Activated effector memory CD4-positive, alpha-beta T cell treated with Interleukin-2 at 50 U/mL for 16 hours (primary cell): ENCODE data around the gene LRRFIP2.
"Not testable (repeated sequence)": the region's sequence is repeated elsewhere in the genome, so short reads cannot be mapped to it uniquely, and the experiment has no call there.

Source experiments
- DNase-seq: peaks from one replicate; pipeline ENCODE4 v3.0.0-alpha.2; 2020

LRRFIP2 gene

DNA sequence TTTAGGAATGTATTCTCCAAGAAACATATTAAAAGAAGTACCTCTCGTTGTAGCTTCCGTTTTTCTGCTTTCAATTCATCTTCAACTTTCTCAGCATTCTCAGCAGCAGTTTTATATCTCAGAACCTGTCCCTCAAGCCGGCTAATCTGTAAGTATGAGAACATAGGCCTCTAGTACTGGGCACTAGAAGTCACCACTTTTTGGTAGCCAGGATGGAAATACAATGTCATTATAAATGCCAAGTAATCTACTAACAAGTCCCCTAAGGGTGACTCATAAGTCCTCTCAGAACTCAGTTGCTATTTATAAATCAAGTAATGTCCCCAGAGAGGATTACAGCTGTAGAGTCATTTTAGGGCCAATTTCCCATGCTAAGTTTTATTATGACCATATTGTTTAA lies 120.0 kb downstream of the LRRFIP2 start:
- DNase-seq: no peak

DNA sequence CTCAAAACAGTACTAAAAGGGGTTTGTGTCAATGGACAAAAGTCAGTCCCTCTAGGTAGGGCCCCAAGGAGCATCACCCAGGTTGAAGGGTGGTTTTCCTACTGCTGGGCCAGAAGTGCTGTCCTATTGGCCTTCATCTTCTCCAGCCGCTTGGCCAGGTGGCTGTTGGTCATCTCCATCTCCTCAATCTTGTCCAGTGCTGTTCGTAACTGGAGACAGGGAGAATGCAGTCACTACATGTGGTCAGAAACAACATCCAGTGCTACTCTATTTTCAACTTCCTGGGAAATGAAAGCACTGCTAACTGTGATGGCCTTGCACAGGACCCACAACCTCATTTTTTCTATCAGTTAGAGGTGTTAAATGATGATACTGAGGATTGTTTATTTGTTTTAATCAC lies 120.6 kb downstream of the LRRFIP2 start:
- no peak for DNase-seq

DNA sequence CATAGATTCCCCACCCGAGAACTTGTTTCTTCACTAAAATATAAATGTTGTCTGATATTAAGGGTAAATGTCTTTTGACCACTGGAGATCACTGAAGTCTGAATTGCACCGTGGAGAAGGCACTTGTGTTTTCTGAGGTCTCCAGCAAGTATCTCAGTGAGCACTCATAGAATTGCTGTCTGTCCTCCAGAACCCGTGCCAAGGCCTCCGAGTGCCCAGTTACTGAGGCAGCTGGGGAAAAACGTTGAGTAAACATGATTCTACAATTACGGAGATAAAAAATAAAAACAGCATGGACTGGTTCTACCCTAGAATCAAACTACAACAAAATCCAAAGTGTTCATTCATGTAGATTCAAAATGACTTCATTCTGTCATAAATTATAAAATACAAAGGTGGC lies 121.0 kb downstream of the LRRFIP2 start:
- no peak for DNase-seq

DNA sequence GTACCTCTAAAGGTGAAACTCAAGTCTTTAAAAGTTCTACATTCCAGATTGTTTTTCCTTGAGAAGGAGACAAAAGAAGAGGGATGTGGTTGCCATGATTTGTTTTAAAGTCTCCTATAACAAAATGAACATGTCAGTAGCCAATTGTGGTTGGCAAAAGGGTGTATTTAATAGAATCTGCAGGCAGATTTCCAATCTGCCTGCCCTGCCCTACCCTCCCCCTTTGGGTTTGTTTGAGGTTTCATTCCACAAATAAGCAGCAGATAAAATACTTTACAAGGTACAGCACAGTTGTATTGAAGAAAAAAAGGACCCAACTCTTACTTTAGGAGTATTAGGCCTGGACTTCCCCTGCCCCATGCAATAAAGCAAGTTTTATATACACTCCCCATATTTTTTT lies 121.5 kb downstream of the LRRFIP2 start:
- DNase-seq: no peak

DNA sequence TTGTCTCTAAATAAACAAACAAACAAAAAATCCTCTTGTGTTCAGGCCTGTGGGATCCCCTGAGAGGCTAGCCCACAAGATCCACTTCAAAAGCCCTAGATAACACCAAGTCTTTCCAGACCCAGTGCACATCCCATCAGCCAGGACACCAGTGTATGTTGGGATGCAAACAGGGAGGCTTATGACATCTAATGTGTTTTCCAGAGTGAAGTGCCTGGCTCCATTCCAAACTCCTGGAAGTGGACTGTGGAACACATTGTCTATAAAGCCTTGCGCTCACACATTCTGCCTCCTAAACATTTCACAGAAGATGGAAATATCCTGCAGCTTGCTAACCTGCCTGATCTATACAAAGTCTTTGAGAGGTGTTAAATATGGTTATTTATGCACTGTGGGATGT lies 124.1 kb downstream of the LRRFIP2 start:
- no peak for DNase-seq

DNA sequence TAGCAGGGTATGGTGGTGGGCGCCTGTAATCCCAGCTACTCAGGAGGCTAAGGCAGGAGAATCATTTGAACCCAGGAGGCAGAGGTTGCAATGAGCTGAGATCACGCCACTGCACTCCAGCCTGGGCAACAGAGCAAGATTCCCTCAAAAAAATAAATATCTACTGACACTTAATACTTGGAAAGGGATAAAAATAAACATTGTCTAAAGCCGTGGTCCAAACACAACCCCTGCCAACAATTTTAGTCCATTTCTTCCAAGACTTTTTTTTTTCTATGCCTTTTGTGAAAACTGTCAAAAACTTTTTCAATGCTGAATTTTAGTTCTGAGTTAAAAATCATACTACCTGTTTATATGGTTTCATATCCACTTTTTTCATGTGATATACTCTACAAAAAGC lies 131.7 kb downstream of the LRRFIP2 start:
- not testable (repeated sequence) for DNase-seq

DNA sequence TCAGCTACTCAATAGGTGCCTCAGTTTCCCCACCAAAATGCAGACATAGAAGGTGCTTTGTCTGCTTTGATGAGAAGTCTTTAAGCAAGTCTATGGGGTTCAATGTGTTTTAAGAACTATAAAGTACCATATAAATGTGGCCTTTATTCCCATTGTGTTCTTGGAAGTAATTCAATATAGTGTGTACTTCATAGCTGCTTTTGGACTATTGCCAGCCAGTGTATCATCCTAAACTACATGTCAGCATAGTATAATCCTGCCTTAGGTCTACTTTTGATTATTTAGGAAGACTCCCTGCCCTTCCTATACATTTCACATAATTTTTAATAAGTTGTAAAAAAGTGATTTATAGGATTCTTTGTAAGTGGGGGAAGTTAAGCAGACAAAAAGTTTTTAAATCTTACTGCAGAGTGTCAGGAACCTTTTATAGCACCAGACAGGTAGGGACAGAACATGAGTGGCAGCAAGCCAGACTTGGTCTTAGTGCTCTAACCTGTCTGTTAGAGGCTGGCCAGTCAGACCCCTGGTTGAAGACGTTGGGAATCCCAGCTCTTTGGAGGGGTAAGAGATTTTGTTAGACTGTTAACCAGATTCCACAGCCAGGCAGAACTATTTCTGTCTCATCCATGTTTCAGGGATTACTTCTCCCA lies 132.7 kb downstream of the LRRFIP2 start:
- DNase-seq: no peak

DNA sequence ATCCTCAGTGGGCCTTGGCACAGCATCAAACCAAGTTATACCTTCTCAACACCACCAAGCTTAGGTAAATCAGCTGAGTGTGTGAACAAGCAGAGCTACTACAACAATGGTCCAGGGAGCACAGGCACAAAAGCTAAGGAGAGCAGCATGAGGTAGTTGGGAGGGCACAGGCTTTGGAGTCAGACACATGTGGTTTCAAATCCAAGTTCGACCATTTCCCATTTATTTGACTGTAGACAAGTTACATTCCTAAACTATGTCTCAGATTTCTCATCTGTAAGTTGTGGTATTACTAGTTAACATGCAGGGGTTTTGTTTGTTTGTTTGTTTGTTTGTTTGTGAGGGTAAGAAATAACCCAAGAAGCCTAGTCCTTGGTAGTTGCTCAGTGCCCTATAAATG lies 134.2 kb downstream of the LRRFIP2 start:
- DNase-seq: no peak

DNA sequence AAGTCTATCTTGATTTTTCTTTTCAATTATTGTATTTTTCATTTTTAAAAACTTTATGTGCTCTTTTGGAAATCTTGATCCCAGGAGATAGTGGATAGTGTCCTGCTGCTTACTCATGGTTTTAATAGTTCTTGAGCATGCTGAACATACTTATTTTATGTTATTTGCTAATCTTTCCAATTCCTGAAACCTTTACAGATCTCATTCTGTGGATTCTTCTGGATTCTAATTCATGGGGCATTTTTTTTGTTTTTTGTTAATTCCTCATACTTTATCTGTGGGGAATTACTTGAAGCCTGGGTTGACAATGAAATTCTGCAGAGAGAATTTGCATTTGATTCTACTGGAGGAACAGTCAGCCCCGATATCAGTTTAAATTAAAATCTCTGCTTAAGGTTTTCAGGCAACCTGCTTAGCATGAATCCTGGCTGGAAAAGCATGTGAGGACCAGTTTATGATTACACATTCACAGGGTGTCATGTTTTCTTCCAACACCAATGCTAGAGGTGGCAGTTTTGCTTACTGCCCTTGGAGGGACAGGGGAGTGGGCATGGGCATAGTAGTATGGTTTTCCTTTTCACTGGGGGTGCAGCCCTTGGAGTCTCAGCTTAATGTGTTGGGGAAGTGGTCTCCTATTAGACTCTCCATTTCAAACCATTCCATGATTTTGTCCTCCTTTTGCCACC lies 135.1 kb downstream of the LRRFIP2 start:
- no peak for DNase-seq

DNA sequence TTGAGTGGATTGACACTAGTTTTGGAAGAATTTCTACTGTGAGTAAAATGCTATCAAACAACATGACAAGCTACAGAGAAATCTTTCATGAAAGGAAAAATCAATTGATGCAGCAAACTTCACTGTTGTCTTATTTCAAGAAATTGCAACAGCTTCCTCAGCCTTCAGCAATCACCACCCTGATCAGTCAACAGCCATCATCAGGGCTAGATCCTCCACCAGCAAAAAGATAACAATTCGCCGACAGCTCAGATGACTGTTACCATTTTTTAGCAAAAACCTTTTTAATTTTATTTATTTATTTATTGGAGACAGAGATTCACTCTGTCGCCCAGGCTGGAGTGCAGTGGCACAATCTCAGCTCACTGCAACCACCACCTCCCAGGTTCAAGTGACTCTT lies 137.0 kb downstream of the LRRFIP2 start:
- no peak for DNase-seq

DNA sequence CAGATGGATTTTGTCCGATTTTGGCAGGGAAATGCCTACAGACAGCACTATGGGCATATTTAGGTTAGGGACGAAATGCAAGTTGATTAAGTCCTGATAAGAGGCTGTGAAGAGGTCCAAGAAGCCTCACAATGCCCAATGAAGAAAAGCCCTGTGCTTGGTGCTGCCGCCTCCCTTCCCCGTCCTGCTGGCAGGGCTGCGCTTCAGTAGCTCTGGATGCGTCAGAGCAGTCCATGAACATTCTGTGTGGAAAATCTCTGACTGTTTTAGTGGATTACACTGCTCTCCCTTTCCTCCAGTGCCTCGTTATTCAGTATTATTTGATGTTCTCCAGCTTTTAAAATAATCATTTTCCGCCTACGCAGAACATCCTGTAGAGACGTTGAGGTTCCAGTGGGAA lies 141.4 kb downstream of the LRRFIP2 start:
- no peak for DNase-seq

DNA sequence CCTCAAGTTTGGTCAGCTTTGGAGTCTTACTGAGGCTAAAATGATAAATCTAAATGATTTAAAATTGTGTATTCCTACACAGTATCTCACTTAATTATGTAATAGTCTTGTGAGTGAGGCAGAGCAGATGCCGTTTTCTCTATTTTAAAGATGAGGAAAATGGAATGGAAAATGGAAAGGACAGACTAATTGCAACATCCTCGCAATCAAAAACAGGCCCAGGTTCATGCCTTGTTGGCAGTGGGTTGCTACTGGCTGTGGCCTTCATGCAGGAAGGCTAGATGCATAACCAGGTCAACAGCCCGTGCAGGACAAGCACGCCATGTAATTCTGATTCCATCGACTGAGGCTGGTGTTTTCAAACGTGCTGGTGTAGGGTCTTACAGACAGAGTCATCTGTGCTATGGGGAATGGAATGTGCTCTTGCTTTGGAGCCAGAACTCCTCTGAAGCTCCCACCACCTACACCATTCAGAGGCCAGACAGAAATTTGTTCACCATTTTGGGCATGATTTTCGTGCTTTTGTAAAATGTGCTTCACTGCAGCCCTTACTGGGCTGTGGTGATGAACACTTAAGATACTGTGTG lies 143.2 kb downstream of the LRRFIP2 start:
- no peak for DNase-seq

DNA sequence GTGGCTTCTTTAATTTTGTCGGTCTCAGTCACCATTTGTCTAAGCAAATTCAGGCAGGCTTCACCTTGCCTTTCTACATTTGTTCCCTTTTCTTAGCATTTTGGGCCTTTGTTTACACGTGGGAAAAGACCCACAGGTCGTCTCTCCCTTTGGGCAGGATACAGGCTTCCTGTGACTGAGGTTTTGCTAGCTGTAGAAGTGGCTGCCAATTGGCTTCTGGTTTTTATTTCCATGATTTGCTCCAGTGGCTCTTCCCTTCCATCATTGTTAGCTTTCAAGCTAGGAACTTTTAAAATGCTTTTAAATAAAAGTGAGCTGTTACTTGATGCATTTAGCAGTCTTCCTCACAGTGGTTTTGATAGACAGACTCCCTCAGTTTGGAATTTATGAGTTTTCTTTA lies 143.8 kb downstream of the LRRFIP2 start:
- no peak for DNase-seq

DNA sequence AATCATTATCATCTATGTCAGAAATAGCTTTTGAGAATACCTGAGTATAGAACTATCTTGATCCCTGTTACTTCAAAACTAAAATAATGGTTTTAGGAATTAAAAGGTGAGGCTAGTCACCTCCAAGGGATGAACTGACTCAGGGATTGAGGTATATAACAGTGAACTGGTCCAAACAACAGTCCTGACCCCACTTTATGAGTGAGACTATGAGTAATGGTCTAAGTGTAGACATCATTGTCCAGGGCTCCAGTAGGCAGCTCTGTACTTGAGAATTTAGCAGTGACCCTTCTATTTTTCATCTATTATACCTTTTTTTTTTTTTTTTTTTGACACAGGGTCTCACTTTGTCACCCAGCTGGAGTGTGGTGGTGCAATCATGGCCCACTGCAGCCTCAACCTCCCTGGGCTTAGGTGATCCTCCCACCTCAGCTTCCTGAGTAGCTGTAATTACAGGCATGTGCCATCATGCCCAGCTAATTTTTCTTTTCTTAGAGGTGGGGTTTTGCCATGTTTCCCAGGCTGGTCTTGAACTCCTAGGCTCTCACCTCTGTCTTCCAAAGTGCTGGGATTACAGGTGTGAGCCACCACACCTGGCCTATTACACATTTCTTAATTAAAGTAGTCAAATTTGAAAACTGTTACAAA lies 144.7 kb downstream of the LRRFIP2 start:
- no peak for DNase-seq

DNA sequence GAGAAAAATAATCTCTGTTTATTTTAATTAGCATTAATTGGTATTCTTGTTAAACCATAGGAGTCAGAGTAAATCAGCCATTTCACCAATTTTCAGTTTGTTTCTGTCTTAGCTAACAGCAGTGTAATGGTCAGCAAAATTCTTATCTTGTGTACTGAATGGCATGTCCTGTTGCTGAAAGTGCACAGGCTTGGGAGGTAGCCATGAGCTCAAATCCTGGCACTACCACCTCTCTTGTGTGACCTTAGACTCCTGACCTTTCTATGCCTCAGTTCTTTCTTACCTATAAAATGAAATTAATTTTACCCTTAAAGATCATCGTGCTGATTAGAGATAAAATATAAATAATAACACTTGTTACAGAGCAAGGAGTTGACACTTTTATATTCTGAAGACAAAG lies 145.3 kb downstream of the LRRFIP2 start:
- DNase-seq: no peak

DNA sequence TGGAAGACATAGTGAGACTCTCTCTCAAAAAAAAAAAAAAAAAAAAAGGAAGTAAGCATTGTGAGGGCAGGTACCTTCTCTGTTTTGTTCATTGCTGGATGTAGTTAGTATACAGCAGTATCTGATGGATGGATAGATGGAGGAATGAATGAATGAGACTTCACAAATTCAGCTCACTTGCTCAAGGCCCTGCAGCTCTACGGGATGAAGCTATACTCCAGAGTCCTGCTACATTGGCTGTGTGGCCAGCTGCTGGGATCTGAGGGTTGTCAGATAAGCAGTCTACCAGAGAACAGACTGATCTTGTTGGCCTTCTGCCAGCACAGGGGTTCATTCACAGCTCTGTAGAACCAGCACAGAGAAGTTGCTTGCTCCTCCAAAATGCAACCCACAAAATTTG lies 146.1 kb downstream of the LRRFIP2 start:
- no peak for DNase-seq

DNA sequence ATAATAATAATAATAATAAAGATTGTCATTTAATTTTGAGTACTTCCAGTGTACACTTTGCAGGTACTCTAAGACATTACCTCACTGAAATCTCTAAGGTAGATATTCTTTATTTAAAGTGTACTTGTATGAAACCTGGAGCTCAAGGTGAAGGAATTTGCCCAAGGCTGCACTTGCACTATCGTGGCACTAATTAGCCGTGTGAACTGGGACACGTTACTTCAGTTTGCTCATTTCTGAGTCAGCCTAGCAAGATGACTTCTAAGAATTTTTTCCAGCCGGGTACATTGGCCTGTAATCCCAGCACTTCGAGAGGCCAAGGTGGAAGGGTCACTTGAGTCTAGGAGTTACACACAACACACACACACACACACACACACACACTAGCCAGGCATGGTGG lies 147.5 kb downstream of the LRRFIP2 start:
- DNase-seq: no peak

DNA sequence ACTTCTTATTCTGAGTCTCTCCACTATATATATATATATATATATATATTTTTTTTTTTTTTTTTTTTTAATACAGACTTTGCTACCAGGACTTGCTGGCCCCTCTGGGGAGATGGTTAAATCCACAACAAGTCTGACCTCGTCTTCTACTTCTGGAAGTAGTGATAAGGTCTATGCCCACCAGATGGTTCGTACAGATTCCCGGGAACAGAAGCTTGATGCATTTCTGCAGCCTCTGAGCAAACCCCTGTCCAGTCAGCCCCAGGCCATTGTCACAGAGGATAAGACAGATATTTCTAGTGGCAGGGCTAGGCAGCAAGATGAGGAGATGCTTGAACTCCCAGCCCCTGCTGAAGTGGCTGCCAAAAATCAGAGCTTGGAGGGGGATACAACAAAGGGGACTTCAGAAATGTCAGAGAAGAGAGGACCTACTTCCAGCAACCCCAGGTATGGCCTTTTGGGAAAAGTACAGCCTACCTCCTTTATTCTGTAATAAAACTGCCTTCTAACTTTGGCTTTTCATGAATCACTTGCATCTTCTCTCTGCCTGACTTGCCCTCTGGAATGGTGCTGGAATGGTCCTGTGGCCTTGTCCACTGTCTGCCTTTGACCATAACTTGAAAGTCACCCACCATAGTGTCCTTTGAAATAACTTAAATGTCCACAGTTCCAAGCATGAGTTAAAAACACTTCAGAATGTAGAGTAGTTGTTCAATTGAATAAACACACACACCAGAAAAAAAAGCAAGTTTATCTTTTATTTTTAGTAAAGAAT lies 148.6 kb downstream of the LRRFIP2 start:
- no peak for DNase-seq

DNA sequence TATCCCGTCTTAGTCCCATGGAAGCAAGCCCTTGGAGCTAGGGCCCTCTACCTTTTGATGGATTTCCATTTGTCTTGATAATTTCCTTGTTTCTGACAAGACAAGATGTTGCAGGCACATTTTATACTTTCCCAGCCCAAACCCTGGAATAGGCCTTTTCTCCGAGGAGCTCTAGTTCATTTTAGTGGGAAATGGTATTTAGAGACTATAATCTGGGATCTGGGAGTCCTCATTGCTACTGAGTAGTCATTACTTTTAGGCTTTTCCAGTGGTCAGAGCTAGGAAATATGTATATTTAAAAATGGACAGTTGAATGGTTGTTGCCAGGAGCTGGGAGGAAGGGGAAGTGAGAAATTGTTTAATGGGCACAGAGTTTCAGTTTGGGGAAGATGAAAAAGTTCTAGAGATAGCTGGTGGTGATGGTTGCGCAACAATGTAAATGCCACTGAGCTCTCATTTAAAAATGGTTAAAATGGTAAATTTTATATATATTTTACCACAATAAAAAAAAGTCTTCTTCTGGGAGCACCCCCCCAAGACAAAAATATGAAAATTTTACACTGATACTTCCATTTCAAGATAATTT lies 149.5 kb downstream of the LRRFIP2 start:
- no peak for DNase-seq

DNA sequence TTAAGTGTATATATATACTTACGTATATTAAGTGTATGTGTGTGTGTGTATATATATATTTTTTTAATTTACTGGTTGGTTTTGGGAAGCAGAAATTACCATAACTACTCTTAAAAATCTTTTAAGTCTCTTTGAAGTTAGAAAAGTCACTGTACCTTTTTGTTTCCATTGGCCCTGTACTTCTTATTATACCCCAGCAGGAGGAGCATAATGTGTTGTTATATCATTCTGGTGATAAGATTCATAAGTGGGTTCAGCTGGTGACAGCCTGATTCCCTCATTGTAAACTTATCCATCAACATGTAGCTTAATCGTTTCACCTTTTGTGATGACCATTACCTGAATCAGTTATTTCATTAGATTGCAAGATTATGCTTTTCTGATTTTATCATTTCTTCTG lies 150.3 kb downstream of the LRRFIP2 start:
- DNase-seq: no peak

DNA sequence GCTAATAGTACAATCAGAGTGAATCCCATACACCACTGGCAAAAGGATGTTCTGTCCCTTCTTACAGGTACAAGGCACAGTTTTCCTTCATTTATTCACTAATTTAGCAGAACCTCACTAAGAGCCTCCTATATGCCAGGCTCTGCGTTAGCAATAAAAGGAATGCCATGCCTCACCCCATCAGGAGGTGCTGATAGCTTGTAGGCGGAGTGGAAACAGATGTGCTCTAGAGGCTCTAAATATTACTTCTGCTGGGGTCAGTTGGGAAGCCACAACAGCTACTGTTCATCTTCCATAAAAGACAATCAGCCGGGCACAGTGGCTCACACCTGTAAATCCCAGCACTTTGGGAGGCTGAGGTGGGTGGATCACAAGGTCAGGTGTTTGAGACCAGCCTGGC lies 156.7 kb downstream of the LRRFIP2 start:
- no peak for DNase-seq

DNA sequence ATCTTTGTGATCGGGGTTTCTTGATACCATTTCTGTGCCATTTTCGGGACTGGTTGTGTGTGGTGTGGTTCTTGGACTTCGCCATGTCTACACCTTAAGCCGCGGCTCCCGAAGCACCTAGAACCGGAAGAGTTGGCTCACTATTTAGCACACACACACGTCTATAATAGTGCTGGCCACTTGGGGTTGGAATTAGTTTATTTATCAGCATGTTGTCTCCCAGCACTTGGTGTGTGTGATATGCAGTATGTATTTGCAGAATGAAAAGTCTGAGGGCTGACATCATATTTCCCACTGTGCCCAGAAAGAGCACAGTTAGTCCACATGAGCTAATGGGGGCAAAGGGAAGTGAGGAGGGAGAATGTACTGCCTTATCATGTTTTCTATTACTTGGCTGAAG lies 157.5 kb downstream of the LRRFIP2 start:
- no peak for DNase-seq

DNA sequence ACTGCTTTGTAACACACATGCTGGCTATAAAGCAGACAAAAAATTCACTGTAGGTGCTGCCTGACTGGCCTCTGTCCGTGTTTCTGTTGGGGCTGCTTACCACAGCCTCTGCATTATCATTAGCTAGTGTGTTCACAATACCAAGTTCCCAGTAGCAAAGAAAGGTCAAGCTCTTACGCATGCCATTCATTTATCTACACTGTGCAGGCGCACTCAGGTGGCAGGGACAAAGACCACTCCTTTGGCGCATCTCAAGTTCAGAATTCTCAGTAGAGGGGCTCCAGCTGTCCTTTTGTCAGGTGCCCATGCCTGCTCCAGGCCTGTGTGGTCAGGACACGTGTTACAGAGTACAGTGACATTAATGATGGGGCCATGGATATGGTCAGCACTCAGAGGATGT lies 158.7 kb downstream of the LRRFIP2 start:
- no peak for DNase-seq
